ENCODE data around the gene ZNF343. TPM values are rescaled to one million over a fixed set of nuclear protein-coding genes. Genes with fewer than 3 reads are reported as not detected.
"Not testable (repeated sequence)": the region's sequence is repeated elsewhere in the genome, so short reads cannot be mapped to it uniquely, and the experiment has no call there.

Gene ZNF343
- total RNA-seq, 2 experiments from 2014 or later, result 5.0 to 5.1 TPM

DNA sequence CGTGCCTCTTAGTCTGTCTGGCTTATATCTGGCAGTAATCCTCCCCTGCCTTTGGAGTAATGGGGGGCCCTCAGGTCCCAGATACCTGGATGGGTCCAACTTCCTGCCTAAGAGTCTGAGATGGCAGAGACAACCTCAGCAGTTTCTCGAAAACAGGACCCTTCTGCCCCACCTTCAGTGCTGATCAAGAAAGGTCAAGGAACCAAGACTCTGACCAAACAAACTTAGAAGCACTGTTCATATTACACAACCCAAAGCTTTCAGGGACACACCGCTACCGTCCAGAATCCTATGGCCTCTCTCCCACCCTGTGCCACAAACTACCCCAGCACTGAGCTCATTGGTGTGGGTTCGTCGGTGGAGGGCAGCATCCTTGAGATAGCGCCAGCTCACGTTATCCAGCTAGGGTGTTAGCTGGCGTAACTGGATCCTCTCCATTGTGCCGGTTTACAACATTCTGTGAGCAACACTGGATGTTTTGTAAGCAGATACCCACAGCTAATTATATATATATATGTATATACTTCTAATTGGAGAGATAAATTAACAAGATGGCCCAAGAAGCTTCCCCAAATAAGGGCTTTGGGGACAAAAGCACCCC, 20.1 kb upstream of the ZNF343 start:
- H3K9me3 Mint-ChIP-seq, result no peaks in the 10 kb centered on the region
- ChIA-PET CTCF (no interaction called here), POLR2A (no interaction called here)
- H3K27me3 Mint-ChIP-seq, result peaks cover 11% of the 10 kb centered on the region
- no peak for DNase-seq
- no peak overlapping the region for H3K4me3 Mint-ChIP-seq
- intact Hi-C loops (cut with DNase I, micrococcal nuclease), result loop anchor here (5.0 to 10.0 kb wide), 3 partner anchors 119 to 346 kb away; partner anchors contain the start of gene PTPRA (in 1 of the 2)
- Histone ChIP-seq H3K27me3 (ENCODE audit: control insufficient read depth in 1 of 2, insufficient read depth in 2 of 2, low read length in 2 of 2) (no peaks in the 10 kb centered on the region), H3K36me3 (ENCODE audit: insufficient read depth, low read length) (no peaks in the 10 kb centered on the region), H3K4me1 (ENCODE audit: insufficient read depth, low read length) (peaks cover 18% of the 10 kb centered on the region), H3K9me3 (ENCODE audit: control insufficient read depth in 1 of 2, insufficient read depth in 1 of 2, low read length in 2 of 2) (peaks cover 0 to 12% of the 10 kb centered on the region in 2 experiments), H3K4me3 (ENCODE audit: low read length) (no peak overlapping the region), H3K27ac (ENCODE audit: low read depth in 1 of 2, low read length in 2 of 2) (no peak overlapping the region)
- ATAC-seq (ENCODE audit: poor library complexity), result no peak
- peaks cover 21% of the 10 kb centered on the region for H3K4me1 Mint-ChIP-seq (ENCODE audit: low read depth)
- no peaks in the 10 kb centered on the region for H3K36me3 Mint-ChIP-seq (ENCODE audit: low read depth)
- H3K27ac Mint-ChIP-seq, result no peak overlapping the region
- TF ChIP-seq, protein P1, sequence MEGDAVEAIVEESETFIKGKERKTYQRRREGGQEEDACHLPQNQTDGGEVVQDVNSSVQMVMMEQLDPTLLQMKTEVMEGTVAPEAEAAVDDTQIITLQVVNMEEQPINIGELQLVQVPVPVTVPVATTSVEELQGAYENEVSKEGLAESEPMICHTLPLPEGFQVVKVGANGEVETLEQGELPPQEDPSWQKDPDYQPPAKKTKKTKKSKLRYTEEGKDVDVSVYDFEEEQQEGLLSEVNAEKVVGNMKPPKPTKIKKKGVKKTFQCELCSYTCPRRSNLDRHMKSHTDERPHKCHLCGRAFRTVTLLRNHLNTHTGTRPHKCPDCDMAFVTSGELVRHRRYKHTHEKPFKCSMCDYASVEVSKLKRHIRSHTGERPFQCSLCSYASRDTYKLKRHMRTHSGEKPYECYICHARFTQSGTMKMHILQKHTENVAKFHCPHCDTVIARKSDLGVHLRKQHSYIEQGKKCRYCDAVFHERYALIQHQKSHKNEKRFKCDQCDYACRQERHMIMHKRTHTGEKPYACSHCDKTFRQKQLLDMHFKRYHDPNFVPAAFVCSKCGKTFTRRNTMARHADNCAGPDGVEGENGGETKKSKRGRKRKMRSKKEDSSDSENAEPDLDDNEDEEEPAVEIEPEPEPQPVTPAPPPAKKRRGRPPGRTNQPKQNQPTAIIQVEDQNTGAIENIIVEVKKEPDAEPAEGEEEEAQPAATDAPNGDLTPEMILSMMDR (IDR thresholded peaks at IDR 0.05), result no peak

DNA sequence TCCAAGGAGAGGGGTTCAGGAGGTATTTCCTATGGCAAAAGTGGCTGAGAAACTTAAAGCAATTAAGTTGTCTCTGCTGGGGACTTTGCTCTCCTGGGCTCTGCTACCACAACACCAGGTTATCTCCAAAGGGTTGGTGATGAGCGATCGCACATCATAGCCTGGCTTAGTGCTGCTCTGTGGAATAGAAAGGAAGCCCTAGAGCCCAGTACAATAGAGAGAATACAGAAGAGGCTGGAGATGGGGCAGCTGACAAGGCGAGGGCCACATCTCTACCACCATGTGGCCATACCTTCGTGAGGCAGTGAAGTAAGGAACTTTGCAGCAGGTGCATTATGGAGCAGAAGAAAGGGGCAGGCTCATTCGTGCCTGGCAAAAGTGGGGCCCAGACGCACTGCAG, 19.0 kb upstream of the ZNF343 start:
- H3K27me3 ChIP-seq (ENCODE audit: control insufficient read depth in 1 of 2, insufficient read depth in 2 of 2, low read length in 2 of 2), result no peaks in the 10 kb centered on the region
- peaks cover 18% of the 10 kb centered on the region for H3K4me1 ChIP-seq (ENCODE audit: insufficient read depth, low read length)
- TF ChIP-seq, protein P1 (IDR thresholded peaks at IDR 0.05), result no peak
- peaks cover 8% of the 10 kb centered on the region for H3K27me3 Mint-ChIP-seq
- ChIA-PET CTCF (no interaction called here), POLR2A (no interaction called here)
- H3K27ac ChIP-seq (ENCODE audit: low read depth in 1 of 2, low read length in 2 of 2), result no peak overlapping the region
- peaks cover 21% of the 10 kb centered on the region for H3K4me1 Mint-ChIP-seq (ENCODE audit: low read depth)
- no peaks in the 10 kb centered on the region for H3K36me3 Mint-ChIP-seq (ENCODE audit: low read depth)
- no peaks in the 10 kb centered on the region for H3K36me3 ChIP-seq (ENCODE audit: insufficient read depth, low read length)
- H3K9me3 ChIP-seq (ENCODE audit: control insufficient read depth in 1 of 2, insufficient read depth in 1 of 2, low read length in 2 of 2), result peaks cover 0 to 12% of the 10 kb centered on the region in 2 experiments
- no peak overlapping the region for H3K4me3 ChIP-seq (ENCODE audit: low read length)
- no peak overlapping the region for H3K27ac Mint-ChIP-seq
- no peak for DNase-seq
- no peak for ATAC-seq (ENCODE audit: poor library complexity)
- intact Hi-C loops (cut with DNase I, micrococcal nuclease), result loop anchor here (5.0 to 10.0 kb wide), 3 partner anchors 120 to 347 kb away; partner anchors contain the start of gene PTPRA (in 1 of the 2)
- no peaks in the 10 kb centered on the region for H3K9me3 Mint-ChIP-seq
- no peak overlapping the region for H3K4me3 Mint-ChIP-seq

DNA sequence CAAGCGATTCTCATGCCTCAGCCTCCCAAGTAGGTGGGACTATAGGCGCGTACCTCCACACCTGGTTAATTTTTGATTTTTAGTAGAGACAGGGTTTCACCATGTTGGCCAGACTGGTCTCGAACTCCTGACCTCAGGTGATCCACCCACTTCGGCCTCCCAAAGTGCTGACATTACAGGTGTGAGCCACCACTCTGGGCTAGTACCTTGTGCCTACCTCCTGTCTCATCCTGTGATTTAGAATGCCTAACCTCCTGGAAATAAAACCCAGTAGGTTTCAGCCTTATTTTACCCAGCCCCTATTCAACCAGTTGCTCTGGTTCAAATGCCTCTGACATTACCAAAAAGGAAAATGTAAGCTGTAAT, 17.5 kb upstream of the ZNF343 start:
- H3K27ac Mint-ChIP-seq, result not testable (repeated sequence)

More for the DNA sequence above, 17.5 kb upstream of the ZNF343 start:
- peaks cover 22% of the 10 kb centered on the region for H3K4me1 ChIP-seq (ENCODE audit: insufficient read depth, low read length)
- H3K9me3 ChIP-seq (ENCODE audit: control insufficient read depth in 1 of 2, insufficient read depth in 1 of 2, low read length in 2 of 2), result peaks cover 0 to 12% of the 10 kb centered on the region in 2 experiments
- H3K4me3 ChIP-seq (ENCODE audit: low read length); DNase-seq; H3K36me3 ChIP-seq (ENCODE audit: insufficient read depth, low read length); H3K27ac ChIP-seq (ENCODE audit: low read depth in 1 of 2, low read length in 2 of 2); ATAC-seq (ENCODE audit: poor library complexity); H3K36me3 Mint-ChIP-seq (ENCODE audit: low read depth); H3K27me3 ChIP-seq (ENCODE audit: control insufficient read depth in 1 of 2, insufficient read depth in 2 of 2, low read length in 2 of 2); POLR2A ChIA-PET; H3K27me3 Mint-ChIP-seq; H3K9me3 Mint-ChIP-seq: not testable (repeated sequence)
- H3K4me3 Mint-ChIP-seq, result peak overlapping the region; percentile 72
- H3K4me1 Mint-ChIP-seq (ENCODE audit: low read depth), result peaks cover 21% of the 10 kb centered on the region
- CTCF ChIA-PET, result interaction anchor here (0.7 kb wide), 1 partner anchor 898 kb away, joined by 3 read pairs; no protein-coding TSS in a partner anchor
- intact Hi-C loops (cut with DNase I, micrococcal nuclease), result loop anchor here (5.0 to 10.0 kb wide), 3 partner anchors 121 to 349 kb away; partner anchors contain the start of gene PTPRA (in 1 of the 2)

Data from CD4-positive, alpha-beta T cell (primary cell).